ENCODE data around the gene MAPRE3. TPM values are rescaled to one million over a fixed set of nuclear protein-coding genes. Genes with fewer than 3 reads are reported as not detected.

MAPRE3 gene
- total and polyA plus RNA-seq, 10 donors, result 5.2 to 17.9 (median 11.9) TPM

GRCh38 chr2:26993768-26994167 is 23.3 kb downstream of the MAPRE3 start:
- TF ChIP-seq POLR2AphosphoS5 (IDR thresholded peaks at IDR 0.05), result no peak
- TF ChIP-seq POLR2A (IDR thresholded peaks at IDR 0.05), result no peak
- TF ChIP-seq CTCF (IDR thresholded peaks at IDR 0.05 in 8 of 11, conservative IDR thresholded peaks at IDR 0.05 in 3 of 11), result no peak
- Histone ChIP-seq H3K36me3 (no peaks in the 10 kb centered on the region), H3K4me3 (no peak overlapping the region), H3K9me3 (no peaks in the 10 kb centered on the region), H3K4me1 (peaks cover 0 to 5% (median 0%) of the 10 kb centered on the region in 6 donors), H3K27me3 (replicated peaks in 1 of 7) (no peaks in the 10 kb centered on the region), H3K27ac (no peak overlapping the region)
- WGBS, 5 donors, result 70 to 92% (median 78%) methylated on average over 1 of the region's 1 CpG
- no peak for DNase-seq
- intact Hi-C loops (cut with DNase I; ENCODE audit: low total_unique reads), result no loop called here

- intact Hi-C loops (cut with DNase I; ENCODE audit: low total_unique reads), result no loop called here
- Histone ChIP-seq H3K4me1 (no peaks in the 10 kb centered on the region), H3K4me3 (no peak overlapping the region), H3K9me3 (no peaks in the 10 kb centered on the region), H3K27me3 (replicated peaks in 1 of 7) (no peaks in the 10 kb centered on the region), H3K36me3 (no peaks in the 10 kb centered on the region), H3K27ac (no peak overlapping the region)
- DNase-seq, result no peak
- WGBS, 5 donors, result 92 to 98% (median 94%) methylated on average over 1 of the region's 1 CpG
- TF ChIP-seq POLR2A (IDR thresholded peaks at IDR 0.05) (no peak), POLR2AphosphoS5 (IDR thresholded peaks at IDR 0.05) (no peak), CTCF (IDR thresholded peaks at IDR 0.05 in 8 of 11, conservative IDR thresholded peaks at IDR 0.05 in 3 of 11) (no peak)
Observed at GRCh38 chr2:26994983-26995382, 24.5 kb downstream of the MAPRE3 start.

- TF ChIP-seq CTCF (IDR thresholded peaks at IDR 0.05 in 8 of 11, conservative IDR thresholded peaks at IDR 0.05 in 3 of 11) (no peak), POLR2A (IDR thresholded peaks at IDR 0.05) (no peak), POLR2AphosphoS5 (IDR thresholded peaks at IDR 0.05) (no peak)
- intact Hi-C loops (cut with DNase I; ENCODE audit: low total_unique reads), result no loop called here
- no peak for DNase-seq
- Histone ChIP-seq H3K9me3 (no peaks in the 10 kb centered on the region), H3K4me3 (no peak overlapping the region), H3K27me3 (replicated peaks in 1 of 7) (no peaks in the 10 kb centered on the region), H3K27ac (no peak overlapping the region), H3K36me3 (no peaks in the 10 kb centered on the region), H3K4me1 (peaks cover 0 to 4% (median 0%) of the 10 kb centered on the region in 6 donors)
- WGBS, 5 donors, result 80 to 86% (median 82%) methylated on average over 10 of the region's 10 CpGs
Observed at GRCh38 chr2:26997394-26997793, 27.0 kb downstream of the MAPRE3 start.

GRCh38 chr2:26998323-26998722 is 27.9 kb downstream of the MAPRE3 start:
- intact Hi-C loops (cut with DNase I; ENCODE audit: low total_unique reads), result no loop called here
- H3K4me3 ChIP-seq, result no peak overlapping the region
- DNase-seq, result no peak
- TF ChIP-seq CTCF (IDR thresholded peaks at IDR 0.05 in 8 of 11, conservative IDR thresholded peaks at IDR 0.05 in 3 of 11), result no peak
- TF ChIP-seq POLR2A (IDR thresholded peaks at IDR 0.05), result no peak
- TF ChIP-seq POLR2AphosphoS5 (IDR thresholded peaks at IDR 0.05), result no peak
- WGBS, 5 donors, result 63 to 83% (median 74%) methylated on average over 1 of the region's 1 CpG
- no peaks in the 10 kb centered on the region for H3K9me3 ChIP-seq
- H3K36me3 ChIP-seq, result no peaks in the 10 kb centered on the region
- no peaks in the 10 kb centered on the region for H3K27me3 ChIP-seq (replicated peaks in 1 of 7)
- H3K27ac ChIP-seq, result no peak overlapping the region
- peaks cover 0 to 4% (median 0%) of the 10 kb centered on the region in 6 donors for H3K4me1 ChIP-seq
